GM21360 (cell line): ENCODE measurements around the gene SLC11A2.
"Not testable (repeated sequence)": the region's sequence is repeated elsewhere in the genome, so short reads cannot be mapped to it uniquely, and the experiment has no call there.

Experiments used
- ATAC-seq: cut with Tn5 transposase; IDR thresholded peaks from one replicate; pipeline ENCODE4 v1.9.1; 2021; ENCODE audit warnings: mild to moderate bottlenecking, moderate library complexity; ENCODE audit not compliant: unreplicated experiment

The SLC11A2 gene

DNA sequence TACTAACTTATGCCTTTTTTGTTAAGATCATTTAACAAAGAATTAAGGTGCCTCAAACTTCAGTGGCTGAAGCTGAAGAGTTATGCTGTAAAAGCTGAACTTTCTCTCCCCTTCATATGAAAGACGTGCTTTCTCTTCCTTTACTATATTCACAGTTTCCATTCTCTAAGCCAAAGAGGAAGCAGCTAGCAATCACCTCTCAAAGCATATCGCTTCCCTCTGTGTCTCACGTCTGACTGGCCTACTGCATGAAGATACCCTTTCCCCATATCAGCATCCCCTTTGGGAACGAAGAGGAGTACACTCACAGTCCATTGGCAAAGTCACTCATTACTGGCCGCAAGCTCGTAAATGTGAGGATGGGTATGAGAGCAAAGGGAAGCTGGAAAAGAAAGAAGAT, 34.9 kb downstream of the SLC11A2 start:
- ATAC-seq: no peak

DNA sequence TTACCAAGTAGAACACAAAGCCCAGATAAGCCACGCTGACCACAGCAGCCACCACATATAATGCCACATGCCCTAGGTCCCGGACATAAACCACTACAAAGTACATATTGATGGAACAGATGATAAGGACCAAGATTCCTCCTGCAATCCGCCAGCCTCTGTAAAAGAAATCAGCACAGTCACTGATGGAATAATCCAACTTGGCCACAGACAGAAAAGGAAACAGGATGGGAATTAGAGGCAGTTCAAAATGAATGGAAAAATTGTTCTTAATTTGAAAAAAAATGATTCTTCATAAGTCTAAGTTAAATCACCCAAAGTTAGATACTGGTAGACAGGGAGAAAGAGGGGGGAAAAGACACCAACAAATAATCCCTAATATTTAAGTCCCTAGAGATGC, 35.4 kb downstream of the SLC11A2 start:
- ATAC-seq: no peak

DNA sequence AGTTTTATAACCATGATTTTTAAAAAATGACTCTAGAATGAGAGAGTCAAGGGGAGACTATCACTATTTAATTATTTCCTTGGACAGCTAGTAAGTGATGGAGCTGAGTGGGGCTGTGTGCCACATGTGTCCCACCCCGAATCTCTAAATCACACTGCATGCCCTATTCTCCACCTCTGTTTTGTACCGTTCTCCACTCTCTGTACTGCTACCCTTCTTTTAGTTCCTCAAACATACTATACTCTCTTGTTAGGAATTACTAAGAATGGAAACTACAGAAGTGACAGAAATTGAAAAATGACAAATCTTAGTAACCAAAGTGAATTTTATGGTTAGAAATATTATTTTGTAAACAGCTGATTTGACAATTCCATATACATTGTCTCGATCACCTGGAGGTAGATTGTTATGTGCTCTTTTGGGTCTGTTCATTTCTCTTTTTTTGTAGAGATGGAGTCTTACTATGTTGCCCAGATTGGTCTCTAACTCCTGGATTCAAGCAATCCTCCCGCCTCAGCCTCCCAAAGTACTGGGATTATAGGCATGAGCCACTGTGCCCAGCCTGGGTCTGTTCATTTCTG, 35.9 kb downstream of the SLC11A2 start:
- no peak for ATAC-seq

DNA sequence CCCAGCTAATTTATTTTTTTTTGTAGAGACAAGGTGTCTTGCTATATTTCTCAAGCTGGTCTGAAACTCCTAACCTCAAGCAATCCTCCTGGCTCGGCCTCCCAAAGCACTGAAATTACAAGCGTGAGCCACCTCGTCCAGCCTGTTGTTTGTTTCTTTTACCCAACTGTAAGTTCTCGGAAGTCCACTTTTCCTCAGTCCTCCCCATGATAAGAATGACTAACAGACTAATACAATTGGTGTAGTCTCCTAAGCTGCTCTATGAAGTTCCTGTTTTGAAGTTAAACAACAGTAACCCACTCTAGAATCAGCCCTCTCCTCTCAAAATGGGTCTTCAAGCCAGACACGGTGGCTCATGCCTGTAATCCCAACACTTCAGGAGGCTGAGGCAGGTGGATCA, 37.3 kb downstream of the SLC11A2 start:
- ATAC-seq: no peak

DNA sequence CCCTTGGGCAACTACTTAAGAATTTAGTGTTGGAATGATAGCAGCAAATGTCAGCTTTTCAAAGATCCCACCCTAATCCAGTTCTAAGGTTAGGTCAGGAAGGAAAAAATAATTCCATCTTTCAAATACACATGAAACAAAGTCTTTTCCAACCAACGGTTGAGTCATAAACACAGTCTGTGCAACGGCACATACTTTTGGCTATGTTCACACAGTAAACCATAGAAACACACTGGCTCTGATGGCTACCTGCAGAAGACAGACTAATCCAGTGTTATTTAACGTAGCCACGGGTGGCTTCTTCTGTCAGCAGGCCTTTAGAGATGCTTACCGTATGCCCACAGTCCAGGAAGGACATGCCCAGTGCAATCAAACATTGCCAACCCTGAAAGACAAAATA, 38.1 kb downstream of the SLC11A2 start:
- ATAC-seq: no peak

DNA sequence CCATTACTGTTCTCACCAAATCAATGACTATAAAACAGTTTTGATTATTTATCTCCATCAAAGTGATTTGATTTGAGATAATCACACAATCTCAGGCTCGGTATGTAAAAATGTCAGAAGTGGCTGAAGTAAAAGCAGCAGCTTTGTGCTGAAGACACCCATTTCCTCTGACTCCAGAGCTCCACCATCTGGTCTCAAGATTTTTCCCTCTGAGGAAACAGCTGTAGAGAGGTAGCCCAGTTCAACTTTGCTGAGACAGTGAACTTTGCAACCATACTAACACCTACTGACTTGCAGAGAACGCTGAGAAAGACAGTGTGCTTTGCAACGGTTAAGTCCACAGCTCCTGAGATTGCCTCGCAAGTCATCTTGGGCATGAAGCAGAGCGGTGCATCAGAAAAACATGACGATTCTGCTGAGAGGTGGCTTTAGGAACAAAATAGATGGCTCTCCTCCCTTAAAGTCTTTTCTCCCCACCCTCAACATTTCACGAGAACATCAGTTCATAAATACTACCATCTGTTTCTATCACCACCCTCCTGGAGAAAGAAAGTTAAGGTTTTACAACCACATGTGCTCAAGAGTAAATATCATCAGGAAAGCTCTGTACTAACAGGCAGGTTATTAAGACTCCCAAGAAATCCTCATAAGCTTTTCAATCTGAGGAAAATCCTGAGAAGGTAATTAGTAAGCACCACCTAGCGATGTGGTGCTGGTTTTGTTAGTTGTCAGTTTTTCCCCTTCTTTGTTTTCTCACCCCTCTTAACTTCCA, 39.0 kb downstream of the SLC11A2 start:
- no peak for ATAC-seq

DNA sequence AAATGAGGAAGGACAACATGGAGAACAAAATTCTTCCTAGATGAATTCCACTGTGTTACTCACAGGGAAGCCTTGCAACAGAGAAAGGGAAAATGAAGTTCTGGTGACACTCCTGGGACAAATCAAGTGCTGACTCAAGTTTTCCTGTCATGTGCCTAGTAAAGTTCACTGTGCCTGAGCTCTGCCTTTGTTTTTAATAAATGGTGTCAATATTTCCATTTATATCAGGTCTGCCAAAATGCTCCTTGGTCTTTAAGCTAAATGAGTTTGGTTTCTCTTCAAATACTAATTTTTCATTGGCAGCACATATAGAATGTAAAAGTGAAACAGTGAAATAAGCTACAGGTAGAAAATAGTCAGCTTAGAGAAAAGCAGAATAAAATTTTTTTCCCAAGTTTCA, 40.9 kb downstream of the SLC11A2 start:
- no peak for ATAC-seq

DNA sequence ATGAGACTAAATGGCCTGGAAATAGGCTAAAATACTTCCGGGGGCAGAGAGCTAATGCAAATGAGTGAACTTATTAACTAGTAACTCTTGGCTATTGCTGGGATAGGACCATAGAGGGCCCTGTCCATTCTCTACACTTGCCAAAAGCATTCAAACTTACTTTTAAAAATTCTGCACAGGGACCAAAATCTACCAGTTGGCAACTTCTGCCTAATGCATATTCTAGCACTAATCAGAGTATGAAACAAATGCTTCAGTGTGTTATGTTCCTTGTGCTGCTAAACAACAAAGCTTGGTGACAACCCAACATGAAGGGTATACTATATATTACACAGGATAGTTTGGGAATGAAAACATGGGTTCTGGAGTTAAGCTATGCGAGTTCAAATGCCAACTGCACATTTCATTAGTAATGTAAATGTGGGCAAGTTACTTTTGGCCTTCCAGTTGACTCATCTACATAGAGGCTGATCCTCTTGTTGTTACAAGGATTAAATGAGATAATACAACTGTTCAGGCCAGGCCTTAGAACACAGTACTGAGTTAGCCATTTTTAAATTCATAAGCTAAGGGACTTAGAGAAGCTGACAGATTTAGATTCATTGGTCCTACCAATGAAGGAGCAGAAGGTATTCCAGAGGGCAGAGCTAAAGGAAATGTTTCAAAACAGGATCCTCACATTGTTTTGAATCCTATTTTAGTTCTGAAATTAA, 41.4 kb downstream of the SLC11A2 start:
- no peak for ATAC-seq

DNA sequence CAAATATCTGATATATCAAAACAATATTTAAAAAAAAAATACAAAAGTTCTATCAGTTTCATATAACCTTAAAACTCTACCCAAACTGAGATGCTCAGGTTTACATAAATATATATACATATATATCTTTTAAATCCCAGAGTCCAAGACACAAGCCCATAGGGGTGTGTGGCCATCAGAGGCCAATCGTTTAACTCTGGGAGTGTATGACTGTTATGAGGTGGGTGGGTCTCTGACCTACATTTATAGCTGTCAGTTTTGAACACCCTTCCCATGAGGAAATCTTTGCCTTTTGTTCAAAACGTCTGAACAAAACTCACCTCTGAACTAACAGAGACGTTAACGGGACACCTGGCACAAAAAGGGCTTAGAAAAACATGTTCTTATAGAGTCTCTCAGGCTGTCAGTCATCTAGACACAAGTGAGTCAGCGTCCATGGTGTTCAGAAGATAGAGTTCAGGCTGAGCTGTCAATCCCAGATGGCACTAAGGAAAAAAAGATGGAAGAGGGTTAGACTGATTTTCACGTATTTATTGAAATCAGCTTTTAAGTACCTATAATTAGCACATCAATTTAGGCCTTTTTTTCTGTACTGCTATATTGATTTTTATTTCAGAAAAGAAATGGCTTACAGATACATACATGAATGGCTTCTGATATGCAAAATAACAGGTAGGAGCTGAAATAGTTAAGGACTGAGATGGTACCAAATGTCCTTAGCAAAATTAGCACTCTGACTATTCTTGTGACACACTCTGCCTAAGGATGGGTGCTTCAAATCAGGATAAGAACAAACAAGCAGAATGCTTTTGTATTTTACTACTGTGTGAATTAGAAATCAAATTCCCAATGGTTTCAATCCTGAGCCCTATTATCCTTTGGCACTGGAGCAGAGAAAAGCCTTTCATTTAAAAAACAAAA, 44.6 kb downstream of the SLC11A2 start:
- ATAC-seq: no peak

DNA sequence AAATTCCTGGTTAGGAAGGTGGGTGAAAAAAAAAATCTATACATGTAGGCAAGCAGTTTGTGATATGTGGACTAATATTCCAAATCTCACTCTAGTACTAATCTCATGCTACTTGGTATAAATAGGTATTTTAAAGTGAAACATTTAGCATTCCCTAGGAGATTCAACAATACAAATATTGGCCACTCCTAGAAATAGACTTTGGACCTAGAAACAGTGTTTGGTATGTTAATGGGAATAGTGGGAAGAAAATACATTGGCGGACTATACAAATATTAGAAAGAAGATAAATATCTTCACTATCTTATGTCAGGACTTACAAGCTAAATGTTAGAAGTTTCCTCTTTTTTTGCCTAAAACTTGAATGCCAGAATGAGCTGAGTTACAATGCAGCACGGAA, 45.6 kb downstream of the SLC11A2 start:
- ATAC-seq: no peak

DNA sequence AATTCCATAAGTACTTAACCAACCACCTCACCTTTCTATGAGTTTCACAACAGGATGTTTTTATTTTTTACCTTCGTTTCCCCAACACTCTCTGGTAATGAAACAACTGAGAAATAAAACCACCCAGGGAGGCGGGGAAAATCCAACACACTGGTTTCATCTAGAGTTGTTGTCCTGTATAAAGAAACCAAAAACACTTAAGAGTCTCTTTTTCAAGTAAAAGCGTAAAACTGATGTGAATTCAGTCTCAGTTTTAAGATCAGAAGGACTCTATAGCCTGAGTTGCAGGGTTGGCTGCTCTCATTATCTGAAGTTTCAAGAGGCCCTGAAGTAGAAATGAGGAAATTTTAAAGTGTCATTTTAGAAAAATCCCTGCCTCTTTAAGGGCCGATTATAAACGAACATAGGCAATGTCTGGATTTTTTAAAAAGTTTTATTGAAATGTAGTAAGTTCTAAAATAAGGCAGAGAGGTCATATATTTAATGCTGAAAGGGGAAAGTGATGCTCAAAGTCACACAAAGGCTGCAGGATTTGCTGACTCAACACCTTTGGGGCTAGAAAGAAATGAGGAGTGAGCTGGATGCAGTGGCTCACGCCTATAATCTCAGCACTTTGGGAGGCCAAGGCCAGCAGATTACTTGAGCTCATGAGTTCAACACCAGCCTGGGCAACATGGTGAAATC, 46.7 kb downstream of the SLC11A2 start:
- ATAC-seq: no peak

DNA sequence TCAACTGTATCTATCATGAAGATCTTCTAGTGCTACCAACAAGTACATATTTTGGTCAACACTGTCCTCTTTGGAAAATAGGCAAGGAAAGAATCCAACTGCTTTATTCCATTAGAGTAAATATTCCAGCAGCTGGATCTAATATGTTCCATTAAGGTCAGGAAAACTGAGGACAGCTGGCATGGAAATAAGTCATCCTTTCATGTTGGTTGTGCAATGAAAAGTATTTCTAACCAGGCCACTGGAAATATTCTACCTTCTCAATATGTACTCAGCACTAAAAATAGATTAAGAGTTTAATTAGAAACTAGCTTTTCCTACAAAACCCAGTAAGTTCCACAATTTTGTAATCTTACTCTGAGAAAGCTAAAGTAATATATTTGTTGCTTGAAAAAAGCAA, 54.2 kb downstream of the SLC11A2 start:
- ATAC-seq: no peak

DNA sequence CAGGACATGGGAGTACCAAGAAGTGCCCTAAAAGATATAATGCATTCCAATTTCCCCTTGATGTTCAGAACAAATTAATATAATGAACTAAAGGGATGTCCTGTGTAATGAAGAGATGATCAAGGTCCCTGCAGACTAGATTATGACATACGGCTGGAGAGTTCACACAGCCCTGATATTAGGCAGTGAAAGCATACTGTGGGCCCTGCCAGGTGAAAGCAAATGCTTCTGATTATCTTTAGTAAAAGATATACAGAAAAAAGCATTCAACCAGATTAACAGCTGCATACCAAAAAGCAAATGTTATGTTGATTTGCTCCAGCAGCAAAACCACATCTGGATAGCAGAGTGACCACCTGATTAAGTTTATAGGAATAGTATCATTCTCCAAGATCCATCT, 61.8 kb downstream of the SLC11A2 start:
- ATAC-seq: no peak

DNA sequence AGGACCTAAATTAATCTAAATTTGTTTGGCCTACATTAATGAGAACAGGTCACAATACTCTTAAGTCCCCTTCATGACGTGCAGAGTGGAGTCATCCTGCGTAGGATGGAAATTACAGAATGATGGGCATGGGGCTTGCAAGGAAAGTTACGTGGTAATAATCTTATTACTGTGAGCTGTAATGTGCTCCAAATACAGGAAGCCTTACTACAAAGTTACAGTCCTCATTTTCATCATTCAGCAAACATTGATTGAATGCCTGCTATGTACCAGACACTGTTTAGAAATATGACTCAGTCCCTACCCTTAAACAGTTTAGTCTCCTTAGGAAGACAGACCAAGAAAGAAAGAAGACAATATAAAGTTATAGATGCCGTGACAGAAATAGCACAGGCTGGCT, 64.5 kb downstream of the SLC11A2 start:
- no peak for ATAC-seq

DNA sequence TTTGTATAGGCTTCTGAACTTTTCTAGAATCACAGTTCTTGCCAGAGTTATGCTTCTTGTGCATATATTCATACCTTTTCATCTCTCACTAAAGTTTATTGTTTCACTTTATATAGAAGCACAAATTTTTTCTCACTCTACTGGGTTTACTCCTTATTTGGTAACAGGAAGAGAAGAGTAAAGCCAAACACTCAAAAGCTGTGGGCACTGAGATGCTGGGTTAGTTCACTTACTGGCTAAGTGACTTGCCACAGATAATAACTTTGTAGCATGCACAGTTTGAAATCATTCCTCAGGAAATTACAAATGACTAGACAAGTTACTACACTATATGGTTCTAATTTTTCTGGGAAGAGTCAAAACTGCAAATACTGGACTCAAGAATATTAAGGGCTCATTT, 66.1 kb downstream of the SLC11A2 start:
- ATAC-seq: no peak

DNA sequence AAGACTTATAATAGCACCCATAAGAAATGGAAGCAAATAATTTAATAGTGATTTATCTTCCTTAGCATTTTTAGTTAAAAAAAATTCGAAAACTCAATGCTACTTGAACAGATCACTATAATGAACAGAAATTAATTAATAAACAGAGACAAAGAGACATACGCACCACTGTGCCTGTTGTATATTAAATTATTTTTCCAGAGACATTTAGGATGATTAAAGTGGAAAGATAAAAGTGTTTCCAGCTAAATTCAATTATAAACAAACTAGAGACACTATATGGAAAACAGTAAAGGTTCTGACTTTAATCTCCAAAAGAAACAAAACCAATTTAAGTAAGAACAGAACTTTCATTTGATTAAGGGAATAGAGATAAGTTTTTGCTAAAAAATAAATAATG, 70.5 kb downstream of the SLC11A2 start:
- no peak for ATAC-seq

DNA sequence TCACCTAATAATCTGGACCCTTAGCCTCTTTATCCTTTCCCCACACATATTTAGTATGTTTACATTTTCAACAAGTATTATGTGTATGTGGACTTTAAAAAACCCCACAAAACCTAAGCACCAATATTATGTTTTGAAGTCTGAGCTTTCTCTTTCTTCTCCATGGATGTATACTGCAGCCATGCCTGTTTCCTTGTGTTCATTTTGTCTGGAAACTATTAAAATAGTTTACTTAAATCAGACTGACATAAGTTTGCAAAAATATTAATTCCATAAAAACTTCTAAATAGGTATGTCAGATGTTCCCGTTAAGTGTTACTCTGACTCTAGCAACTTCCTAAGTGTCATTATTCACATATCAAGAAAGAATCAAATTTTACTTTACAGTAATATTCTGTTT, 70.9 kb downstream of the SLC11A2 start:
- no peak for ATAC-seq

DNA sequence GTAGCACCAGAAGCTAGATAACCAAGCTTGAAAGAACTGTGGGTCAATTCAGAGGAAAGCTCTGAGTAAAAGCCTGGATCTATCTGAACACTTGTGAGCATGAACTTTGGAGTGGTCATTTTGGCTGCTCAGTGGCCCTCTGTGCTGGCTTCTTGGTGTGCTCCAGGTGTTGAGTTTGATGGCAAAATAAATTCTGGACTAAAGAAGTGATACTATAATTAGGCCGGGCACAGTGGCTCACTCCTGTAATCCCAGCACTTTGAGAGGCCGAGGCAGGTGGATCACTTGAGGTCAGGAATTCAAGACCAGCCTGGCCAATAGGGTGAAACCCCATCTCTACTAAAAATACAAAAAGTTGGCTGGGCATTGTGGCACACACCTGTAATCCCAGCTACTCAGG, 71.4 kb downstream of the SLC11A2 start:
- ATAC-seq: not testable (repeated sequence)

DNA sequence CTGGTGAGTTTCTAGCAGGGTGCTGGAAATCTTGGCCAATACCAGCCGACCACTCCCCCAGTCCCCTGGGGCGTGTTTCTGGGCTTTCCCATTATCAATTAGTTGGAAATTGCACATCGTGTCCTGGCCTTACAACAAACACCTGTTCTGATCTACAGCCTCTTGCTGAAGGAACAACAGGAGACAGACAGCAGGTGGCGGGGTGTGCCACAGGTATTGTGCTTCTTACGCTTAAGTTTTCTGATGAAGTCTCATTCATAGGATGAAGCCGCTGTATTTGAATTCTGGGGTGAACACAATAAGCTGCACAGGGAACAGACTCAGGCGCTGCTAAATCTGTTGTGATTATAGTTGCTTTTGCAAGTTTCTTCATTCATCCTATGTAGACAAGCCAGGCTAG, 73.1 kb downstream of the SLC11A2 start:
- no peak for ATAC-seq

DNA sequence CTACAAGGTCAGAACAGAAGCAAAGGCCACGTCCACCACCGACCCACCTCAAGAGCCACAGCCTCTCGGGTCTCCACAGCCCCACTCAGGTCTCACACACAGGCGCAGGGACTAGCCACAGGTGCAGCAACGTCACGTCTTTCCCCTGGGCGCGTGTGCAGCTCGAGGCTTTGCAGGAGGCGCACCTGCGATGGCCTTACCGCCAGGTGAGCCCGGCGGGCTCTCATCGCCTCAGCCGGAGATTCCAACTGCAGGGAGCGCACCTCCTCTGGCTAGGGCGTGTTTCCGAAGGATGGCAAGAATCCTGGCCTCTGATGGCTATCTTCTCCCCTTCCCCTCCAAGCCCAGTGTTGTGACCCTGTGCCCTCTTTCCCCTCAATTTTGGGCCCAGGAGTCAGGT, 73.7 kb downstream of the SLC11A2 start, which contains the start of gene HIGD1C:
HIGD1C (plus strand) TSS at position 35 of the 400 bp plus-strand sequence. CDS start 1,455 bp downstream, outside the sequence.
- no peak for ATAC-seq
